ENCODE data around the gene SIRT4.

SIRT4 gene, protein sequence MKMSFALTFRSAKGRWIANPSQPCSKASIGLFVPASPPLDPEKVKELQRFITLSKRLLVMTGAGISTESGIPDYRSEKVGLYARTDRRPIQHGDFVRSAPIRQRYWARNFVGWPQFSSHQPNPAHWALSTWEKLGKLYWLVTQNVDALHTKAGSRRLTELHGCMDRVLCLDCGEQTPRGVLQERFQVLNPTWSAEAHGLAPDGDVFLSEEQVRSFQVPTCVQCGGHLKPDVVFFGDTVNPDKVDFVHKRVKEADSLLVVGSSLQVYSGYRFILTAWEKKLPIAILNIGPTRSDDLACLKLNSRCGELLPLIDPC

DNA sequence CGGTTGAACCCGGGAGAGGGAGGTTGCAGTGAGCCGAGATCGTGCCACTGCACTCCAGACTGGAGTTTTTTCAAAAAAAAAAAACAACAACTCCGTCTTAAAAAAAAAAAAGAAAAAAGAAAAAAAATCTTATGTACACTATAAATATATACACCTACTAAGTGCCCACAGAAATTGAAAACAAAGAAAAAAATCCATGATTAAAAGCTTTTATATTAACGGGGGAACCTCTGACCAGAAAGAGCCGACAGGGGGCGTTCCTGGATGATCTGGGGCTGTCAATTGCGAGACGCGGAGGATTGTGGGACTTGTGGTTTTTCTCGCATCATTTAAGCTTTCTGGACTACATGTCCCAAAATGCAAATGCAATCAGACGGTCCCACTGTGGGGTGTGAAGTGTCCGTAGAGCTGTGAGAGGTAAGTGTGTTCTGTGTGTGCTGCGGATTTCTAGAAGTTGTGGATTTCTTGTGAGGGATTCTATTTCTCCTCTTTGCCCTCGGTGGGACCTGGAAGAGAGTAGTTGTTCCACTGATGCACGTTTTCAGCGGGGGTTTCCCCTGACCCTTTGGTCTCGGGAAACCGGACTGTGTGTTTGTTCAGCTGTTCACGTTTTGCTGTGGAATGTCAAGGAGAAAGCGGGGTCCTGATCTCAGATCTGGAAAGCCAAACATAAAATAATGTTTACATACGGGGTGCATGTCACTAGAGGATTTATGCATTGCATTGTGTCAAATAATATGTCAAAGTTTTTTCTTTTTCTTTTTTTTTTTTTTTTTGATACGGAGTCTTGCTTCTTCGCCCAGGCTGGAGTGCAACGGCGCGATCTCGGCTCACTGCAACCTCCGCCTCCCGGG is at the start of gene SIRT4:
Gene SIRT4 (plus strand): TSS at position 360 of the 854 bp plus-strand sequence. CDS start 1,241 bp downstream, outside the sequence.
- DNase-seq = peak; percentile 93

DNA sequence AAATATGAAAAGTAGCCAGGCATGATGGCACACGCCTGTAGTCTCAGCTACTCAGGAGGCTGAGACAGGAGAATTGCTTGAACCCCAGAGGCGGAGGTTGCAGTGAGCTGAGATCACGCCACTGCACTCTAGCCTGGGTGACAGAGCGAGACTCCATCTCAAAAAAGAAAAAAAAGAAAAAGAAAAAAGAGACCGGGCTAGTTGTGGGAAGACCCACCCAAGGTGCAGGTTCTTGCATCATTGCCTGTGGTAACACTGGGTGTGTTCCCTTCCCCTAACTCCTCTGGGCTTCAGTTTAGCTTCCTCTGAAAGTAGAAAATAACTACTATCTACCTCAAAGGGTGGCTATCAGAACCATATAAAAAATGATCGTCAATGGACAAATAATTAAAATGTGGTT is 48.8 kb upstream of the SIRT4 start:
- DNase-seq = peak; percentile 42

DNA sequence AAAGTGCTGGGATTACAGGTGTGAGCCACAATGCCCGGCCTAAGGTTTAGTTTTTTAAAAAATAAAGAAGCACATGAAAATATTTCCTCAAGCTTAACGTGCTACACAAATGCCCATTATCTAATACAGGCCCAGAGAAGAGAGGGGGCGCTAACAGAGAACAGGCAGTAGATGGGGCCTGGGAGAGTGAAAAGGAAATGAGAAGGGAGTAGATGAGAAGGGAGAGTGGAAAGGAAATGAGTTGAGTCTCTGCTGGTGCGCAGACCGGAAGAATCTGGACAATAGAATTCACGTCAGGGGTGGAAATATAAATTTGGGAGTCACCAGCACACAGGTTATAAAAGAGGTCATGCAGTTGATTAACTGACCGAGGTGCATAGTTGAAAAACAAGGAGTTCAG is 47.3 kb upstream of the SIRT4 start:
- DNase-seq = no peak

DNA sequence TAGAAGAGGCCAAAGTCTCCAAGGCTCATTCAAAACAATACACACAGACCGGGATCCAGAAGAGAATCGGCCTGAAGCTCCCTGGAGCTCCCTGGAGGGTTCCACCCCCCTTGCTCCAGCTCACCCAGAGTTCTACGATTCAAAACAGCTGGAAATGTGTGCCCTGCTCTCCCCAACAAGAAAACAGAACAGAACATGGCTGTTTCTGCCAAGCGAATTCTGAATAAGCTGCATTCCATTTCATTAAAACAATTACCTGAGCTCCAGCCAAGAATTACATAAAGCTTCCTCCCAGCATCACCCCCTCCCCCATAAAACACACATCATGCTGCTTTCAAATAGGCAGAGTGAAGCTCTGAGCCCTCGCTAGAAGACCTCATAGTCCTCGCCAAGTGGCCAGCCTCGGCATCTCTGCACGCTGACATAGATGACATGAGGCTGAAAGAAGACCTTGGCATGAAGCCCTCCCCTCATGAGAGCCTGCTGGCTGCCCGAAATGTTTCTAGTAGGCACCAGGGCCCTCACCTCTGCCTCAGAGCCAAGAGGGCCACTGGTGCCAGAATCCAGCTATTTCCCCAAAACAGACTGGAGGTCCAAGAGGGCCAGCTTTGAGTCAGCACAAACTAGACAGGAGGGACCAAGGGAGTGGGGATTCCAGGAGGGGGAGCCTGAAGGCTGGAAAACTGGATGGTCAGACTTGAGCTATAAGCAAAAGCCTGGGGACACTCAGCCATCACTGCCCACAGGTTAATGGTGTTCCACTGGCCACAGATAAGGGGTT is 44.9 kb upstream of the SIRT4 start:
- no peak for DNase-seq

DNA sequence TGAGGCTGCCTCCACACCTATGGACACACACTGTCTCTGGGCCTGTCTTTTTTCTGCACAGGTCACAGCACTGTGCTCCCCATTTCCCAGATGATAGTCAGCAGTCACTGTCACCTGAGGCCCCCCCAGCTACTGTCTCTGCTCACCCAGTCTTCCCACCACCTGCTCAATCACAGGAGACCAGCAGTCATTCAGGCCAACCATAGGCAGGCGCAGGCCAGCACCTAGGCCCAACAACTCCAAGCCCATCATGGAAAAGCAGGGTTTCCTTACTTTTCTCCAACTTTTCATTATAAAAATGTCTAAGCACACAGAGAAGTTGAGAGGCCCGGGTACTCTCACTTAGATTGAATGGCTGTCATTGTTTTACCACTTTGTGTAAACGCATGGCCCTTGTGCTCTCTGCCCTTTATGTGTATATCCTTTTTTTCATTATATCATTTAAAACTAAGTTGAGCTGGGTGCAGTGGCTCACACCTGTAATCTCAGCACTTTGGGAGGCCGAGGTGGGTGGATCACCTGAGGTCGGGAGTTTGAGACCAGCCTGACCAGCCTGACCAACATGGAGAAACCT is 43.7 kb upstream of the SIRT4 start:
- no peak for DNase-seq

DNA sequence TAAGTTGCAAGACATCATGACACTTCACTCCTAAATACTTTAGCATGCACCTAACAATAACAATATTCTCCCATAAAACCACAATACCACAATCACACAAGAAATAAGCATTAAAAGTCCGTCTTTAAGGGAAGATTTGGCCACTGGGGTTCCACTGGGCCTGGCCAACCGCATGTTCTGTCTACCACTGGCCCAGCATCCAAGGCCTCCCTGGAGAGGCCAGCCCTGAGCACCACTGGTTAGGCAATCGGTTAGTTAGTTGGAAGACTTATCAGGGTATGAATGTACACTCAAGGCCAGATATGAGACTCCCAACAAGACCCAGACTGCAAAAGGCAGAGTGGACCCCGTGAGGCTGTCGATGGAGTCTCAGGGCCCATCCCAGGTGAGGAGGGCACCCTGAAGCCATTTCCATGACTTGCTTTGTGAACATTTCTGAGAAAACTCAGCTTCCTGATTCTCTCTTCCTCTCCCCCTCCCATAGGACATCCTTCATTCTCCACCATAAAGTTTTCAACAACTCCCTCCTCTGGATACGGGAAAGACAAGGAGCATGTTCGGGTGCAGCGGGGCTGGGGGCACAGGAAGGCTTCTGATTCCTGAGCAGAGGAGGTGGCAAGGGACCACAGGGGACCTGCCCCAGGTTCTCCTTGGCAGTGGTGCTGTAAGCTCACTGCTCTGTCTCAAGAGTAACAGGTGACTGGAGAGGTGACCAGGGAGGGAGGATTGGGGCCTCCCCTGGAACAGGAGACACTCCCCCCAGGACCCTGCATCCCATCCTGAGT is 42.5 kb upstream of the SIRT4 start:
- no peak for DNase-seq

DNA sequence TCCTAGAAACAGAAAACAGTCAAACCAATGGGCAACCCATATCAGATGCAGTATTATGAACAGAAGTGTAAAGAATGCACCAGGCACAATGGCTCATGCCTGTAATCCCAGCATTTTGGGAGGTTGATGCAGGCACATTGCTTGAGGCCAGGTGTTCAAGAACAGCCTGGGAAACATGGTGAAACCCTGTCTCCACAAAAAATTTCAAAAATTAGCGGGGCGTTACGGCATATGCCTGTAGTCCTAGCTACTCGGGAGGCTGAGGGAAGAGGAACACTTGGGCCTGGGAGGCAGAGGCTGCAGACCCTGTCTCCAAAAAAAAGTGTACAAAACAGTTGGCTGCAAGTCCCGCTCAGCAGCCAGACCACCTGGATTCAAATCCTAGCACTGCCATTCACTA is 41.5 kb upstream of the SIRT4 start:
- no peak for DNase-seq

DNA sequence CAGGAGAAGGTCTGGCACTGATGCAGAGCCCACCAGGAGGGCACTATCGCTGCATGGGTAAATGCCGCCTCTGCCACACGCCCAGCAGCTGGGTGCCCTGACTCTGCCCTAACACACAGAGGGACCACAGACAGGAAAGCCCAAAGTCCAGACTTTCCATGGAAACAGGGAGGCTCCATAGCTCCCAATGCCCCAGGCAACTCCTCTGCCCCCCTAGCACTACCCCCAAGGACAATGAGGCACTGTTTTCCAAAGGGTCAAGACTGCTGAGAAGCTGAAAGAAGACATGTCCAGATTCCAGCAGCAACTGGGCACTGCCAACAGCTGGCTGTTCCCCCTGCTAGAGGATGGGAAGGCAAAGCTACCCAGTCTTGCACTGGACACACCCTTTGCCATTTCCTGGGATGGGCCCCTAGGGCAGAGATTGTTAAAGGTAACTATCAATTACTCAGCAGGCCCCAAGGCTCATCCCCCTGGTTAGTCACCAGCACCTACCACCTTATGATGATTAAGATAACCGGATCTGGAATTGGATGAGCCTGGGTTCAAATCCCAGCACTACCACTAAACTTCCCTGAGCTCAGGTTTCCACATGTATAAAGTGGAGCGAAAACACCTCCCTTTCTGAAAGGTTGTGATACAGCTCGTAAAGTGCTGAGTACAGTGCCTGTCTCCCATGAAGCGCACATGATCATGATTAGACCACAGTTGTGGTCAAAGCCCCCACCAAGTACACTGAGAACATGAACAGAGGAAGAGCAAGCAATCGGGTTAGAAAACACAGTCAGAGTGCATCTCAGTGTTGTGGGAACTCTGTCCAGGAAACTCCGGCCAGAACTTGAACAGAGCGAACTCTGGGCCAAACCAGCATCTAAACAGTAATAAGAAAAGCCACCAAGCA is 39.9 kb upstream of the SIRT4 start:
- DNase-seq = no peak

DNA sequence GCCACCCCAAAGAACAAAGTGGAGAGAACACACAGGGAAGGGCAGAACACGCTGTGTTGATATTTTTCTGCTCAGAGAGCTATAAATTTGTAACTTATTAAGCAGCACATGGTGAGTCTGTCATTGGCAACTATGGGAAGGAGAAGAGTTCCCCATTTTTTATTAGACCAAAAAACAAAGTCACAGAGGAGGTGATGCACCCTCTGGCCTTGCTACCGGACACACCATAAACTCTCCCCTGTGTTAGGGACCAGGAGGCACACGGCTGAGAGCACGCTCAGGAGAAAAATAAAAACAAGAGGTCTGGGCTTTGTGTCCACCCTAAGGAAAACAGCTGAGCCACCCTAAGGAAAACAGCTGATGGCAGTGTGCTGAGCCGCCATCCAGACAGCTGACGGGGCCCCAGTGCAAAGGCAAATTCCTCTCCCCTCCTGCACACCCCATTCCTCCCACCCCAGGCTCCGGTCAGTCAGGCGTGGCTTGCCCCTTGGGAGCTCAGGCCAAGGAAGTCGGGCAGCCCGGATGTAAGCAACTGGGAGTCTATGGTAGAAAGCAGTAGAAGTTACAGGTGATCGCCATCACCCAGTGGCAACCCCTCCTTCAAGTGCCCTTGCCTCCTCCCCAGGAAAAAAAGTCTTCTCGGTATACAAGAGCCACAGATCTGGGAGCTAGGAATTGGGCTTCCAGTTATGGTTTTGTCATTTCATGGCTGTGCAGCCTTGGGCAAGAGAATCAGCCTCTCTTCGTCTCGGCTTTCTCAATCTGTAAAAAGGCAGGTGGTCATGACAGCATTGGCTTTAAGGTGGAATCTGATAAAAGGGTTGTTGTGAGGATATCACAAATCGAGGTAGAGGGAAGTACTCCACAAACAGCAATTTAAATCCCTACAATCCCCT is 39.0 kb upstream of the SIRT4 start:
- DNase-seq = no peak

DNA sequence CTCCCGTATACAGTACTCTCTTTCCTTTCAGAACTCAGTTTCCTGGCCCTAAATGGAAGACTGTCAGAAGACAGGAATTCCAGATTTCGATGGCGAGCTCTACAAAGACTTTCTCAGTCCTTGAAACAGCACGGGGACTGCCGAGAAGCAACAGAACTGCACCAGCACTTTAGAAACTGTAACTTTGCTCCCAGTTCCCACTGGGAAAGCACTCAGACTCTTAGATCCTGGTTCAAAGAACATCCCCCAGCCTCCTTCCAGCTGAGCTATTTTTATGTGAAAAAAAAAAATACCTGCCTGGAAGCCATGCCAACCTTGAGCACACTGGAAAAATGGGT is 38.4 kb upstream of the SIRT4 start:
- DNase-seq = no peak

DNA sequence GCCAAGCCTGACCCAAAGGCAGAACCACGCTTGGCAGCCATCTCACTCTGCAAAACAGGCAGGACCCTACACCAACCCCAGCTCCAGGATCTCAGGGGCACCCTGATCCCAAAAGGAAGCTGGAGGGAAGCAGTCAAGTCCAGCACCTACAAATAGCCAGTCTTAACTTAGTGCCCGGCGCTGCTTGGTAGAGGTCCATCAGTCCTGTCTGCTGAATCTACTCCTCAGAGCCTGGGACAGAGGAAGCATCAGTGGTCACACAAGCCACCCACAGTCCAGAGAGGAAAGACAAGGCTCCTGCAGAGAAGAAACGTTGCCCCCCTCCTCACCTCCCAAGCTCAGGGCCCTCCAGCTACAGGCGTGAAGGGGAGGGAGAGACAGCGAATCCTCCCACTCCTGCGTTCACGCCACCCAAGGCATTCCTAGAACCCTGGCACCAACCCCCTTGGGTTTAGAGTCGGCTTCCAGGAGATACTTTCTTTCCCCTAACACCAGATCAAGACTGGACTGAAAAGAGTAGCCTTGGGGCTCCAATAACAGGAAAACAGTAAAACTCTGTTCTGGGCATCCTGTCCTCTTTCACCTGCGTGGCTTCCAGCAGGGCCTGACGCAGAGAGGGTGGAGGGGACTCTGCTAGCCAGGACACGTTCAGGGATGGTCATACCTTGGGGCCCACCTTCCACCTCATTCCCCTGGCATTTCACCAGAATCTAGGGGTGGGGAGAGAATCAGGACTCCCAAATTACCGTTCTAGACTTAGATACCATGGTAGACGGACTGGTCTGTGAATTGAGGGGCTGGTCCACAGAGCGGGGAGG is 37.8 kb upstream of the SIRT4 start:
- no peak for DNase-seq

DNA sequence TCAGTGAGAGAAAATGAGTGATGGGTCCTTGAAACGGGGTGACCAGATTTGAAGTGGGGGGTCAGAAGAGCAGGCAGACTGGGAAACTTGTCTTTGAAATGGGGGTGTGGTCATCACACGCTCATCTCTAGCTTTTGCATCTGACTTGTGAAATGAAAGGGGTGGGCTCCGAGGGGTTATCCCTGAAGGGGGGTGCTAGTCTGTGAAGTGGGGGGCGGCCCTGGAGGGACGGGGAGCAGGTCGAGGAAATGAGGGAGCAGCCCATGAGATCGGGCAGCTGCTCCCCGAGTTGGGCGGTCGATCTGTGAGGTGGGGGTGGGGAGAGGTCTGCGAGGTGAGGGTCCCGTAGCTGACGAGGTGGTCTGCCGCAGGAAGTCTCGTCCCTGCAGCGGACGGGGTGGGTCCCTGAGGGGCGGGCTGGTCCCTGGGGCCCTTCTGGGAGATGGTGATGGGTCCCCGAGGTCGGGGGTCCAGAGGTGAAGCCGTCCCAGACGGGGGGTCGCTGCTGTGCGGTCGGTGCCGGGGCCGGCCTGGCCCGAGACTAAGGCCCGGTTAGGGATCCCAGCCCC is 37.1 kb upstream of the SIRT4 start:
- DNase-seq = no peak

DNA sequence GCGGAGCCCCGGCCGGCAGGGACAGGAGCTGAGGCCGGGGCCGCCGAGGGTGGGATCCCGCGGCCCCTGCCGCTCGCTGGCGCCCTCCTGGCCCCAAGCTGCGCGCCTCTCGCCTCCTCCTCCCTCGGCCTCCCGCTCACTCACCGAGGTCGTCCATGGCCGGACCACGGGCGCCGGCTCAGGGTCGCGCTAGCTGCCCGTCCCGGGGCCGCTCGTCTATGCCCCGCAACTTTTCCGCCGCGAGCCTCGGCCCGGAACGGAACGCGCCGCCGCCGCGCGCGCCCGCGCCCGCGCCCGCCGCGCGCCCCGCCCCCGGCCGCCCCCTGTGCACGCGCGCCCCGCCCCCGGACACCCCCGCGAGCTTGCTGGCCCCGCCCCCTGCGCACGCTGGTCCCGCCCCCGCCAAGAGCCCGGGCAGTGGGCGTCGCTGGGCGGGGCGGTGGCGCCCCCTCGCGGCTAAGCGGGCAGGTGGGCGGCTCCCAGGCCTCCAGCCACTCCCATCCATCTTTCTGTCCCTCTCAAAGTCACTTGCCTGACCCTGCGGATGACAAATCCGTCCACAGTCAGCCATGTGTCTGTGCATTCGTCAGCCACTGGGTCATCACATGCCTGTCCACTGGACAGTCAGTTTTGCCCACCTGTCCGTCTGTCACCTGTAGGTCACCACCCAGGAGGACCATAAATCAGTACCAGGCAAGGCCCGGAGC is 36.5 kb upstream of the SIRT4 start, which contains the start of gene PXN:
Gene PXN (minus strand): TSS at position 258 of the 707 bp plus-strand sequence. CDS start 101 bp downstream, at position 157.
- DNase-seq = peak; percentile 90

DNA sequence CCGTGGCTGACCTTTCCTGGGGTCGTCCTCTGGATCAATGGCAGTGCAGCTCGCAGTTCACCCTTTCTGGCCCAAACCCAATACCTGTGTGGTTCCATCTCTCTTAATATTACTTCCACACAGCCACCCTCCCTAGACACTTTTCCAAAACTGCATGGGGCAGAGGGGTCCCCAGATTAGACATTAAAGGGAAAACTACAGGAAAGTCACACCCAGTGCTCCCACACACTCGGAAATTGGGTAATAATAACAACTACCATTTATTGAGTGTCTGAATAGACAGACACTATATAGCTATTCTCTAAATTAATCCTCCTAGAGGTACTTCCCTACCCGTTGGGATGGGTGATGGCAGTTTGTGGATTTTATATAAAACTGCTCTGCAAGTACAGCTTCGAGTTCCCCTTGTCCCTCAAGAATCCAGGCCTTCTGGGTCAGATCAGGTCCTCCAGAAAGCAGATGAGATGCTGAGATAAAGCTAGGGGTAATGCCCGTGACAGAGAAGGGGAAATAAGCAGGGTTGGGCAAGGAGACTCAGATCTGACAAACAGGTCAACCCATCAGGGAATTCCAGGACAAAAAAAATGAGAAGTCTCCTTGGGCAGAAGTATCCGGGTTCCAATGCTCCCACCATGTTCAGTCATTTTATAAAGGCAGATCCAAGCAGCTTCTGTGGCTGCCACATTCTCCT is 35.8 kb upstream of the SIRT4 start:
- no peak for DNase-seq

DNA sequence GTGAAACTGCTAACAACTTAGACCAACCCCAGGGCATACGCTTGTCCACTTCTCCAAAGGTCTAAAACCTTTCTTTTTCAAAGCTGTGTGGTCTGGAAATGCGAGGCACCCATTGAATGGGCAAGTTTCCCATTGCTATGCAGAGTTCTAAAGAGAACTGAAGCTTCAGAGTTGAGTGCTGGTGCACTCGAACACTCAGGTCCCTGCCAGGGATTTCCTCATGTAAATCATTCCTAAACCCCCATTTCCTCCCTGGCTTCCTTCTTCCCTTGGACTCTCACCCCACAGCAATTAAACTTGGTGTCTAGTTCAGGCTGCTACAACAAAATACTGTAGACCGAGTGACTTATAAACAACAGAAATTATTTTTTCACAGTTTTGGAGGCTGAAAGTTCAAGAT is 34.4 kb upstream of the SIRT4 start:
- DNase-seq = no peak

DNA sequence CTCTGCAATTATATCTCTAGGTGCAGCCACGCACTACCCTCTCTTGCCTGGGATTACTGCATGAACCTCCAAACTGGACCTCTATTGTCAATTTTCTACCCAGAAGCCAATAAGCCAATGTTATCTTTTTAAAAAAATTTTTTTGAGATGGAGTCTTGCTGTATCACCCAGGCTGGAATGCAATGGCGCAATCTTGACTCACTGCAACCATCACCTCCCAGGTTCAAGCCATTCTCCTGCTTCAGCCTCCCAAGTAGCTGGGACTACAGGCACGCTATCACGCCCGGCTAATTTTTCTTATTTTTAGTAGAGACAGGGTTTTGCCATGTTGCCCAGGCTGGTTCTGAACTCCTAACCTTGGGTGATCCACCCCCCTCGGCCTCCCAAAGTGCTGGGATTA is 25.4 kb upstream of the SIRT4 start:
- DNase-seq = no peak

Data from activated CD4-positive, alpha-beta T cell treated with anti-CD3 and anti-CD28 coated beads, Interleukin-2, amount 50 U/mL, for 16 hours (primary cell).